HUES6 (cell line): ENCODE measurements around the gene DAZAP1.

Experiments used
- H3K27ac ChIP-seq: 2 replicates; pipeline ENCODE4 v1.7.0; 2013; ENCODE audit warnings: low read depth, mild to moderate bottlenecking, low read length, inconsistent platforms
- H3K27me3 ChIP-seq: 2 replicates; pipeline ENCODE4 v1.6.1; 2013; ENCODE audit warnings: low read length; ENCODE audit not compliant: control insufficient read depth, insufficient read depth
- H3K36me3 ChIP-seq: 2 replicates; pipeline ENCODE4 v1.6.1; 2013; ENCODE audit warnings: low read length; ENCODE audit not compliant: control insufficient read depth, insufficient read depth
- H3K4me1 ChIP-seq: 2 replicates; pipeline ENCODE4 v1.6.1; 2013; ENCODE audit warnings: low read length; ENCODE audit not compliant: control insufficient read depth, insufficient read depth
- H3K4me3 ChIP-seq: 2 replicates; pipeline ENCODE4 v1.5.1; 2013; ENCODE audit warnings: low read depth, low read length
- H3K9ac ChIP-seq: one replicate; pipeline ENCODE4 v1.6.1; 2013; ENCODE audit warnings: mild to moderate bottlenecking, low read length
- H3K9me3 ChIP-seq: 2 replicates; pipeline ENCODE4 v1.6.1; 2013; ENCODE audit warnings: low read depth, low read length; ENCODE audit not compliant: control insufficient read depth, insufficient read depth

DAZAP1 gene

GRCh38 chr19:1431759-1432506 lies 24.5 kb downstream of the DAZAP1 start:
- Histone ChIP-seq H3K27ac (no peak overlapping the region), H3K36me3 (peaks cover 74% of the 10 kb centered on the region), H3K4me1 (no peaks in the 10 kb centered on the region), H3K9ac (no peak overlapping the region), H3K4me3 (no peak overlapping the region), H3K27me3 (no peaks in the 10 kb centered on the region), H3K9me3 (no peaks in the 10 kb centered on the region)

- no peak overlapping the region for H3K4me3 ChIP-seq
- H3K27me3 ChIP-seq, result no peaks in the 10 kb centered on the region
- no peaks in the 10 kb centered on the region for H3K4me1 ChIP-seq
- H3K9me3 ChIP-seq, result no peaks in the 10 kb centered on the region
- H3K36me3 ChIP-seq, result peaks cover 68% of the 10 kb centered on the region
- no peak overlapping the region for H3K27ac ChIP-seq
- no peak overlapping the region for H3K9ac ChIP-seq
Measured at GRCh38 chr19:1432507-1432887, 25.1 kb downstream of the DAZAP1 start.

GRCh38 chr19:1433119-1434039 lies 26.0 kb downstream of the DAZAP1 start:
- no peaks in the 10 kb centered on the region for H3K9me3 ChIP-seq
- H3K36me3 ChIP-seq, result peaks cover 60% of the 10 kb centered on the region
- H3K27ac ChIP-seq, result no peak overlapping the region
- no peak overlapping the region for H3K4me3 ChIP-seq
- no peak overlapping the region for H3K9ac ChIP-seq
- no peaks in the 10 kb centered on the region for H3K4me1 ChIP-seq
- no peaks in the 10 kb centered on the region for H3K27me3 ChIP-seq

- Histone ChIP-seq H3K9ac (no peak overlapping the region), H3K4me3 (no peak overlapping the region), H3K4me1 (no peaks in the 10 kb centered on the region), H3K9me3 (no peaks in the 10 kb centered on the region), H3K36me3 (peaks cover 54% of the 10 kb centered on the region), H3K27me3 (no peaks in the 10 kb centered on the region), H3K27ac (peak overlapping the region; percentile 41; the same call in 1 of the 2 replicates)
Measured at GRCh38 chr19:1434040-1434366, 26.6 kb downstream of the DAZAP1 start.

GRCh38 chr19:1434577-1435060 lies 27.2 kb downstream of the DAZAP1 start:
- Histone ChIP-seq H3K27ac (peak overlapping the region; percentile 41; the same call in 1 of the 2 replicates), H3K4me3 (no peak overlapping the region), H3K27me3 (no peaks in the 10 kb centered on the region), H3K9ac (no peak overlapping the region), H3K9me3 (no peaks in the 10 kb centered on the region), H3K4me1 (peaks cover 4% of the 10 kb centered on the region), H3K36me3 (peaks cover 51% of the 10 kb centered on the region)

- Histone ChIP-seq H3K9me3 (no peaks in the 10 kb centered on the region), H3K27ac (0 out of 2 replicates have a peak overlapping the region, but pooled peaks have one; percentile 23), H3K4me1 (peaks cover 5% of the 10 kb centered on the region), H3K36me3 (peaks cover 52% of the 10 kb centered on the region), H3K27me3 (no peaks in the 10 kb centered on the region), H3K4me3 (no peak overlapping the region), H3K9ac (no peak overlapping the region)
Measured at GRCh38 chr19:1435378-1435989, 28.1 kb downstream of the DAZAP1 start.

- Histone ChIP-seq H3K9ac (no peak overlapping the region), H3K27ac (no peak overlapping the region), H3K4me3 (peak overlapping the region; percentile 95), H3K27me3 (no peaks in the 10 kb centered on the region), H3K9me3 (no peaks in the 10 kb centered on the region), H3K36me3 (peaks cover 58% of the 10 kb centered on the region), H3K4me1 (peaks cover 5% of the 10 kb centered on the region)
Measured at GRCh38 chr19:1437609-1438008, 30.2 kb downstream of the DAZAP1 start.

GRCh38 chr19:1438035-1438932 lies 30.9 kb downstream of the DAZAP1 start, which contains the start of gene RPS15:
TSS of gene RPS15 (plus strand) at chr19:1438396. CDS start at chr19:1438426, 30 bp downstream.
- Histone ChIP-seq H3K9me3 (no peaks in the 10 kb centered on the region), H3K27ac (peak within 1 kb of the TSS; percentile 98), H3K27me3 (no peaks in the 10 kb centered on the region), H3K36me3 (peaks cover 54% of the 10 kb centered on the region), H3K4me1 (peaks cover 5% of the 10 kb centered on the region), H3K9ac (peak within 1 kb of the TSS; percentile 97), H3K4me3 (peak within 1 kb of the TSS; percentile 95)

GRCh38 chr19:1438933-1439354 lies 31.6 kb downstream of the DAZAP1 start:
- Histone ChIP-seq H3K27ac (peak overlapping the region; percentile 98; the same call in 1 of the 2 replicates), H3K4me1 (peaks cover 6% of the 10 kb centered on the region), H3K36me3 (peaks cover 48% of the 10 kb centered on the region), H3K4me3 (peak overlapping the region; percentile 95), H3K9ac (peak overlapping the region; percentile 97), H3K9me3 (no peaks in the 10 kb centered on the region), H3K27me3 (no peaks in the 10 kb centered on the region)
